SU-DHL-6 (cell line): Measurements from ENCODE around the gene SPRED3.
"Not testable (repeated sequence)": the region's sequence is repeated elsewhere in the genome, so short reads cannot be mapped to it uniquely, and the experiment has no call there.

Source experiments
- H2AFZ ChIP-seq: fragments of 200-600 bp; sonication (generic); 2 replicates; pipeline ENCODE4 v1.6.1; 2014; ENCODE audit warnings: low read depth, mild to moderate bottlenecking, moderate library complexity, mixed read lengths, antibody characterized with exemption, low read length; ENCODE audit not compliant: severe bottlenecking
- H3F3A ChIP-seq: fragments of 200-600 bp; shearing (Covaris generic); 2 replicates; pipeline ENCODE4 v1.6.0; 2016; ENCODE audit warnings: antibody characterized with exemption, mild to moderate bottlenecking; ENCODE audit not compliant: insufficient read depth
- H3K27ac ChIP-seq: fragments of 200-600 bp; sonication (generic); 2 replicates; pipeline ENCODE4 v1.5.1; 2016; ENCODE audit warnings: low read depth, mild to moderate bottlenecking, low read length, moderate library complexity, mixed read lengths
- H3K27me3 ChIP-seq: fragments of 200-600 bp; sonication (generic), shearing (Covaris generic); 2 replicates; pipeline ENCODE4 v1.6.0; 2014; ENCODE audit warnings: mild to moderate bottlenecking, low read length
- H3K36me3 ChIP-seq: fragments of 200-600 bp; sonication (generic); 2 replicates; pipeline ENCODE4 v1.6.1; 2014; ENCODE audit warnings: mild to moderate bottlenecking, low read length, mixed read lengths
- H3K4me2 ChIP-seq: fragments of 300-600, 200-600 bp; shearing (Covaris generic), sonication (generic); 2 replicates; pipeline ENCODE4 v1.6.0; 2014; ENCODE audit warnings: low read length, low read depth, mild to moderate bottlenecking; ENCODE audit not compliant: poor library complexity, severe bottlenecking
- H3K4me3 ChIP-seq: fragments of 200-600 bp; sonication (generic); 2 replicates; pipeline ENCODE4 v1.5.1; 2014; ENCODE audit warnings: antibody characterized with exemption, low read length, mild to moderate bottlenecking, mixed read lengths; ENCODE audit not compliant: insufficient read depth, poor library complexity, severe bottlenecking
- H3K79me2 ChIP-seq: fragments of 200-600 bp; sonication (generic); 2 replicates; pipeline ENCODE4 v1.6.1; 2014; ENCODE audit warnings: mild to moderate bottlenecking, low read length, moderate library complexity; ENCODE audit not compliant: insufficient read depth
- H3K9ac ChIP-seq: fragments of 200-600 bp; sonication (generic); 2 replicates; pipeline ENCODE4 v1.7.0; 2014; ENCODE audit warnings: mild to moderate bottlenecking, low read length
- H3K9me2 ChIP-seq: fragments of 200-600 bp; sonication (generic); replicated peaks from 2 replicates; pipeline ENCODE4 v1.6.1; 2014; ENCODE audit warnings: low read length; ENCODE audit not compliant: insufficient read depth
- H3K9me3 ChIP-seq: fragments of 200-600 bp; sonication (generic); 2 replicates; pipeline ENCODE4 v1.6.1; 2014; ENCODE audit warnings: low read length, mixed read lengths; ENCODE audit not compliant: insufficient read depth
- H4K20me1 ChIP-seq: fragments of 200-600 bp; sonication (generic); 2 replicates; pipeline ENCODE4 v1.6.1; 2014; ENCODE audit warnings: low read depth, mild to moderate bottlenecking, antibody characterized with exemption, low read length, moderate library complexity, mixed read lengths
- CTCF ChIP-seq: fragments of 200-600 bp; sonication (generic); IDR thresholded peaks from one replicate; pipeline ENCODE4 v1.5.1; 2017; ENCODE audit warnings: antibody characterized with exemption, mild to moderate bottlenecking, low read length, moderate library complexity; ENCODE audit not compliant: insufficient read depth, poor library complexity, severe bottlenecking
- EZH2phosphoT487 ChIP-seq: fragments of 200-600 bp; sonication (generic), shearing (Covaris generic); conservative IDR thresholded peaks from 2 replicates; pipeline ENCODE4 v1.6.1; 2018; ENCODE audit warnings: mild to moderate bottlenecking, antibody characterized with exemption, low read length, moderate library complexity, mixed read lengths

SPRED3 gene

GRCh38 chr19:38404858-38405257 lies 16.4 kb downstream of the SPRED3 start:
- Histone ChIP-seq H3K27ac (no peak overlapping the region), H3K9me3 (no peaks in the 10 kb centered on the region), H3K4me2 (no peak overlapping the region), H3F3A (no peaks in the 10 kb centered on the region), H3K79me2 (no peaks in the 10 kb centered on the region), H3K9ac (no peak overlapping the region), H2AFZ (no peak overlapping the region), H3K9me2 (no peaks in the 10 kb centered on the region), H3K36me3 (no peaks in the 10 kb centered on the region), H3K4me3 (no peak overlapping the region), H3K27me3 (no peaks in the 10 kb centered on the region), H4K20me1 (no peaks in the 10 kb centered on the region)
- TF ChIP-seq EZH2phosphoT487: no peak
- TF ChIP-seq CTCF: no peak

- Histone ChIP-seq H2AFZ (no peak overlapping the region), H3K79me2 (no peaks in the 10 kb centered on the region), H3K4me2 (no peak overlapping the region), H3K9me2 (no peaks in the 10 kb centered on the region), H4K20me1 (no peaks in the 10 kb centered on the region), H3K9me3 (no peaks in the 10 kb centered on the region), H3K27ac (no peak overlapping the region), H3K36me3 (no peaks in the 10 kb centered on the region), H3K4me3 (no peak overlapping the region), H3F3A (no peaks in the 10 kb centered on the region), H3K27me3 (no peaks in the 10 kb centered on the region), H3K9ac (no peak overlapping the region)
- TF ChIP-seq CTCF: no peak
These were observed 16.8 kb downstream of the SPRED3 start for GRCh38 chr19:38405276-38405675.

- Histone ChIP-seq H3K4me2 (no peak overlapping the region), H3K9me2 (no peaks in the 10 kb centered on the region), H3K9me3 (no peaks in the 10 kb centered on the region), H3K9ac (no peak overlapping the region), H4K20me1 (no peaks in the 10 kb centered on the region), H3K27me3 (no peaks in the 10 kb centered on the region), H3K36me3 (no peaks in the 10 kb centered on the region), H2AFZ (no peak overlapping the region), H3K79me2 (no peaks in the 10 kb centered on the region), H3K4me3 (no peak overlapping the region), H3F3A (no peaks in the 10 kb centered on the region), H3K27ac (no peak overlapping the region)
- TF ChIP-seq EZH2phosphoT487 (no peak), CTCF (no peak)
These were observed 21.2 kb downstream of the SPRED3 start for GRCh38 chr19:38409631-38410133.

GRCh38 chr19:38410407-38410806 lies 21.9 kb downstream of the SPRED3 start:
- not testable (repeated sequence) for H3K27me3 ChIP-seq, H3F3A ChIP-seq, H3K27ac ChIP-seq, H3K9me3 ChIP-seq, H2AFZ ChIP-seq, H3K9me2 ChIP-seq, H4K20me1 ChIP-seq, H3K36me3 ChIP-seq, H3K4me2 ChIP-seq, H3K79me2 ChIP-seq, H3K4me3 ChIP-seq, H3K9ac ChIP-seq
